Endothelial cell of umbilical vein (primary cell): Measurements from ENCODE around the gene YIPF3. TPM values are rescaled to one million over a fixed set of nuclear protein-coding genes. Genes with fewer than 3 reads are reported as not detected.
"Not testable (repeated sequence)": the region's sequence is repeated elsewhere in the genome, so short reads cannot be mapped to it uniquely, and the experiment has no call there.

ENCODE experiments used
- BruUV-seq: library from RNA; stranded (reverse); fragments of 400-500 nt; replicated peaks from 2 replicates; lab custom pipeline; 2021; lab: Mats Ljungman, UMichigan
- CTCF ChIA-PET: fragments of 300-600, 350-600 bp; sonication (Branson Sonifier 250); formaldehyde crosslinking; loops from one replicate; lab custom pipeline; 2021; ENCODE audit warnings: antibody characterized with exemption, inconsistent platforms; lab: Charles Lee
- POLR2A ChIA-PET: fragments of 300-600, 350-600 bp; sonication (Branson Sonifier 250); formaldehyde crosslinking; loops from one replicate; lab custom pipeline; 2021; ENCODE audit warnings: antibody characterized with exemption, inconsistent platforms; lab: Charles Lee
- DNase-seq: peaks from one replicate; pipeline ENCODE4 v3.0.0-alpha.2; 2011; ENCODE audit warnings: low read depth, low spot score
- FAIRE-seq: peaks from 2 replicates; lab custom pipeline; 2011; peaks lifted over from hg19 to GRCh38; lab: Jason Lieb, UNC
- H2AFZ ChIP-seq: 2 replicates; pipeline ENCODE4 v1.6.0; 2012; ENCODE audit warnings: low read depth, low read length, control low read depth, inconsistent platforms
- H3K27ac ChIP-seq: 2 replicates; pipeline ENCODE4 v1.5.1; 2011; ENCODE audit warnings: low read depth, mild to moderate bottlenecking, control low read depth, low read length, moderate library complexity; ENCODE audit not compliant: insufficient read depth
- H3K27me3 ChIP-seq, 2 experiments: 2 replicates each; pipeline versions ENCODE4 v1.6.0 to v1.6.1; 2011; ENCODE audit warnings: low read length in 2 of 2, mixed read lengths in 1 of 2; ENCODE audit not compliant: control insufficient read depth in 2 of 2, insufficient read depth in 2 of 2
- H3K36me3 ChIP-seq, 2 experiments: 2 replicates in 1 of 2; 3 replicates in 1 of 2; pipeline ENCODE4 v1.5.1; 2011; ENCODE audit warnings: low read length in 2 of 2, mild to moderate bottlenecking in 1 of 2, moderate library complexity in 1 of 2; ENCODE audit not compliant: control insufficient read depth in 2 of 2, insufficient read depth in 2 of 2; ENCODE audit errors: extremely low read depth in 1 of 2
- H3K4me1 ChIP-seq: 3 replicates; pipeline ENCODE4 v1.5.1; 2011; ENCODE audit warnings: mild to moderate bottlenecking, low read length; ENCODE audit not compliant: control insufficient read depth, insufficient read depth; ENCODE audit errors: extremely low read depth
- H3K4me2 ChIP-seq: 2 replicates; pipeline ENCODE4 v1.6.1; 2011; ENCODE audit warnings: low read length, control low read depth, mixed read lengths; ENCODE audit not compliant: insufficient read depth
- H3K4me3 ChIP-seq, 3 experiments: fragments of 200-600 bp in 1 of 3; sonication (generic), shearing (Covaris generic) in 1 of 3; replicated peaks in 1 of 3; 2 replicates each; pipeline ENCODE4 v1.5.1; 2011 to 2016; ENCODE audit warnings: control low read depth in 3 of 3, low read length in 3 of 3, mild to moderate bottlenecking in 2 of 3, inconsistent platforms in 1 of 3, low read depth in 1 of 3, moderate library complexity in 1 of 3; ENCODE audit not compliant: insufficient read depth in 1 of 3
- H3K79me2 ChIP-seq: 2 replicates; pipeline ENCODE4 v1.6.0; 2012; ENCODE audit warnings: low read length, inconsistent platforms; ENCODE audit not compliant: control insufficient read depth, insufficient read depth
- H3K9ac ChIP-seq: replicated peaks from 2 replicates; pipeline ENCODE3; 2011; ENCODE audit warnings: low read length, control low read depth; ENCODE audit not compliant: insufficient read depth; ENCODE audit errors: extremely low read depth
- H3K9me1 ChIP-seq: replicated peaks from 3 replicates; pipeline ENCODE4 v1.6.0; 2011; ENCODE audit warnings: mild to moderate bottlenecking, low read length; ENCODE audit not compliant: control insufficient read depth, insufficient read depth; ENCODE audit errors: extremely low read depth
- H3K9me3 ChIP-seq: replicated peaks from 2 replicates; pipeline ENCODE4 v1.5.1; 2012; ENCODE audit warnings: low read length, inconsistent platforms; ENCODE audit not compliant: control insufficient read depth, insufficient read depth
- H4K20me1 ChIP-seq: replicated peaks from 2 replicates; pipeline ENCODE3; 2011; ENCODE audit warnings: mild to moderate bottlenecking, low read length; ENCODE audit not compliant: control insufficient read depth, insufficient read depth; ENCODE audit errors: extremely low read depth
- dilution Hi-C: fragments of 300-500 bp; cut with MboI; formaldehyde crosslinking; loops from one replicate; pipeline ENCODE4 v1.15.0; 2019; ENCODE audit warnings: low sequenced_read_pairs; ENCODE audit not compliant: extremely low pct_ligation_motif_present
- intact Hi-C: fragments of 100-400 bp; cut with micrococcal nuclease; formaldehyde crosslinking; loops from one replicate; pipeline ENCODE4 v1.10.0; 2022
- polyA plus RNA-seq, 4 experiments: library from polyadenylated mRNA; depleted of rRNA in 3 of 4; stranded (reverse) in 3 of 4; unstranded in 1 of 4; fragments of >200 nt; gene quantifications; 2 replicates each; pipeline versions ENCODE4 v1.2.1 to v1.2.3, GENCODE V29; 2011 to 2012; ENCODE audit warnings: missing spikeins in 1 of 4
- total RNA-seq: library from RNA; stranded (reverse); gene quantifications from 2 replicates; pipeline ENCODE4 v1.2.3, GENCODE V29; 2021

Gene YIPF3
- total and polyA plus RNA-seq, 2 donors (not counting 3 experiments of a cell fraction or from before 2014, with no cell fraction given) = 119 to 470 TPM

DNA sequence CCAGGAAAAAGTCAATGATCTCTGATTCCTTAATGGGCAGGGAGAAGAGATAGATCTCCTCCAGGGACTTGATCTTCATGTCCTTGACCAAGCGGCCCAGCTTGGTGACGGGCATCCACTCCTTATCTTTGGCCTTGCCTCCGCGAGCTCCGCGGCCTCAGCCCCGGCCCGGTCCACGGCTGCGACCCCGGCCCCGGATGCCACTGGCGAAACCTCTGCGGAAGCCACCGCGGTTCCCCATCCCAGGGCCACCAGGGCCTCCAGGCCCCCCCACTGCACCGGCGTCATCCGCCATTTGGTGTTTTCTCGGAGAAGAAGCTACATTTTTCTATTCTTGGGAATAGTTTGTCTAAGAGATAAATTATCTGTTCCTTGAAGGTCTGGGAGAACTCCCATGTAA lies 22.7 kb upstream of the YIPF3 start:
- H3K4me3 ChIP-seq, H3K36me3 ChIP-seq, H3K79me2 ChIP-seq, dilution Hi-C loops, H3K27ac ChIP-seq, FAIRE-seq, H3K4me2 ChIP-seq, H3K9ac ChIP-seq, H3K4me1 ChIP-seq, intact Hi-C loops, H3K9me1 ChIP-seq, DNase-seq, H3K27me3 ChIP-seq, H3K9me3 ChIP-seq, H4K20me1 ChIP-seq, BruUV-seq, H2AFZ ChIP-seq: not testable (repeated sequence)
- CTCF ChIA-PET = interaction anchor here (1.4 kb wide), 1 partner anchor 34 kb away, joined by 3 read pairs; no protein-coding TSS in a partner anchor
- POLR2A ChIA-PET = interaction anchor here (0.6 kb wide), 1 partner anchor 10 kb away, joined by 3 read pairs; no protein-coding TSS in a partner anchor

DNA sequence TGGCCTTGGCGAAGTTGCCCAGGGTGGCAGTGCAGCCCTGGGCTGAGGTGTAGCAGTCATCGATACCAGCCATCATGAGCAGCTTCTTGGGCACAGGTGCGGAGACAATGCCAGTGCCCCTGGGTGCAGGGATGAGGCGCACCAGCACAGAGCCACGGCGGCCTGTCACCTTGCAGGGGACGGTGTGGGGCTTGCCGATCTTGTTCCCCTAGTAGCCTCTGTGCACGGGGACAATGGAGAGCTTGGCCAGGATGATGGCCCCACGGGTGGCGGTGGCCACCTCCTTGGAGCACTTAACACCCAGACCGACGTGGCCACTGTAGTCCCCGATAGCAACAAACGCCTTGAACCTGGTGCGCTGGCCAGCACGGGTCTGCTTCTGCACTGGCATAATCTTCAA lies 22.3 kb upstream of the YIPF3 start:
- BruUV-seq, H3K4me3 ChIP-seq, dilution Hi-C loops, H3K9me3 ChIP-seq, H3K4me2 ChIP-seq, CTCF ChIA-PET, H3K9ac ChIP-seq, intact Hi-C loops, H3K36me3 ChIP-seq, FAIRE-seq, H3K4me1 ChIP-seq, DNase-seq, H3K27ac ChIP-seq, H4K20me1 ChIP-seq, H3K27me3 ChIP-seq, H3K9me1 ChIP-seq, H2AFZ ChIP-seq, H3K79me2 ChIP-seq, POLR2A ChIA-PET: not testable (repeated sequence)
